AG10803 (cell line): Measurements from ENCODE around the gene CDKN2D.

ENCODE experiments used
- DNase-seq: peaks from one replicate; pipeline ENCODE4 v3.0.0; 2010; ENCODE audit warnings: low read depth
- H3K4me3 ChIP-seq: 2 replicates; pipeline ENCODE4 v1.5.1; 2011; ENCODE audit warnings: mild to moderate bottlenecking, low read length, control low read depth
- TF ChIP-seq, protein P1 (sequence below): conservative IDR thresholded peaks from 2 replicates; pipeline ENCODE4 v1.5.1; 2011; ENCODE audit warnings: mild to moderate bottlenecking, low read length, control low read depth, inconsistent platforms

CDKN2D gene

DNA sequence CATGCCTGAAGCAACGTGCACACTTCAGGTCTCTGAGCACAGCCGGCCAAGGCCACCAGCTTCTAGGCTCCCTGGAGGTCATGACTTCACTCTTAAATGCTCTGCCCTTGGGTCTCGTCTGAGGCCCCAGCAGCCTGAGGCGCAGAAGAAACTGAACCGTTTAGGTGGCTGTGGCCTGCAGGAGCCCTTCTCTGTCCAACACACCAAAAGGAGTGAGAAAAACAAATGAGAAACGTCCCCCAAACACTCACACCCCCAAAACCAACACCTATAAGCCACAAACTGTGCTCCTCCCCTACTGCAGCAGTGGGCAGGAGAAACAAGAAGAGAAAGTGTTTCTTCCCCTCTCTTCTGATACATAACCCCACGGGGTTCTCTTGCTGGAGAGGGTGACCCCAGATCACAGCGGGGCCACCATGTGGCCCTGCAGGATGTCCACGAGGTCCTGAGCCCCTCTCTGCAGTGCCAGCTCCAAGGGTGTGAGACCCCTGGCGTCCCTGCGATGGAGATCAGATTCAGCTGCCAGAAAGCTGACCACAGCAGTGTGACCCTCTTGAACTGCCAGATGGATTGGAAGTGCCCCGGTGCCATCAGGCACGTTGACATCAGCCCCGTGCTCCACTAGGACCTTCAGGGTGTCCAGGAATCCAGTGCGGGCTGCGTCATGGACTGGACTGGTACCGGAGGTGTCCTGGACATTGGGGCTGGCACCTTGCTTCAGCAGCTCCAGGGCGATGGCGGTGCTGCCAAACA lies 1.9 kb downstream of the CDKN2D start:
- TF ChIP-seq, protein P1, sequence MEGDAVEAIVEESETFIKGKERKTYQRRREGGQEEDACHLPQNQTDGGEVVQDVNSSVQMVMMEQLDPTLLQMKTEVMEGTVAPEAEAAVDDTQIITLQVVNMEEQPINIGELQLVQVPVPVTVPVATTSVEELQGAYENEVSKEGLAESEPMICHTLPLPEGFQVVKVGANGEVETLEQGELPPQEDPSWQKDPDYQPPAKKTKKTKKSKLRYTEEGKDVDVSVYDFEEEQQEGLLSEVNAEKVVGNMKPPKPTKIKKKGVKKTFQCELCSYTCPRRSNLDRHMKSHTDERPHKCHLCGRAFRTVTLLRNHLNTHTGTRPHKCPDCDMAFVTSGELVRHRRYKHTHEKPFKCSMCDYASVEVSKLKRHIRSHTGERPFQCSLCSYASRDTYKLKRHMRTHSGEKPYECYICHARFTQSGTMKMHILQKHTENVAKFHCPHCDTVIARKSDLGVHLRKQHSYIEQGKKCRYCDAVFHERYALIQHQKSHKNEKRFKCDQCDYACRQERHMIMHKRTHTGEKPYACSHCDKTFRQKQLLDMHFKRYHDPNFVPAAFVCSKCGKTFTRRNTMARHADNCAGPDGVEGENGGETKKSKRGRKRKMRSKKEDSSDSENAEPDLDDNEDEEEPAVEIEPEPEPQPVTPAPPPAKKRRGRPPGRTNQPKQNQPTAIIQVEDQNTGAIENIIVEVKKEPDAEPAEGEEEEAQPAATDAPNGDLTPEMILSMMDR, result no peak
- DNase-seq, result no peak
- peak overlapping the region; percentile 66 for H3K4me3 ChIP-seq

DNA sequence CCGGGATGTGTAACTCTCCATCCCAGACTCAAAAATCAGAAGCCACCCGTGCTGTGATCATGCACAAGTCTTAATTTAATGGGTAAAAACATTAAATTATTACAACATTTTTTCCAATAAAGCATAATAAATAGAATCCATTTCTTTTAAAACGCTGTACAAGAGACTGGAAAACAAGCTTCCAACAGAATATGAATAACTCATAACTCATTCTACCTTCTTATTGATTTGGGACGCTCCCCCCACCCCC lies 2.4 kb downstream of the CDKN2D start:
- peak overlapping the region; percentile 66 for H3K4me3 ChIP-seq
- no peak for DNase-seq
- TF ChIP-seq, protein P1, result no peak

DNA sequence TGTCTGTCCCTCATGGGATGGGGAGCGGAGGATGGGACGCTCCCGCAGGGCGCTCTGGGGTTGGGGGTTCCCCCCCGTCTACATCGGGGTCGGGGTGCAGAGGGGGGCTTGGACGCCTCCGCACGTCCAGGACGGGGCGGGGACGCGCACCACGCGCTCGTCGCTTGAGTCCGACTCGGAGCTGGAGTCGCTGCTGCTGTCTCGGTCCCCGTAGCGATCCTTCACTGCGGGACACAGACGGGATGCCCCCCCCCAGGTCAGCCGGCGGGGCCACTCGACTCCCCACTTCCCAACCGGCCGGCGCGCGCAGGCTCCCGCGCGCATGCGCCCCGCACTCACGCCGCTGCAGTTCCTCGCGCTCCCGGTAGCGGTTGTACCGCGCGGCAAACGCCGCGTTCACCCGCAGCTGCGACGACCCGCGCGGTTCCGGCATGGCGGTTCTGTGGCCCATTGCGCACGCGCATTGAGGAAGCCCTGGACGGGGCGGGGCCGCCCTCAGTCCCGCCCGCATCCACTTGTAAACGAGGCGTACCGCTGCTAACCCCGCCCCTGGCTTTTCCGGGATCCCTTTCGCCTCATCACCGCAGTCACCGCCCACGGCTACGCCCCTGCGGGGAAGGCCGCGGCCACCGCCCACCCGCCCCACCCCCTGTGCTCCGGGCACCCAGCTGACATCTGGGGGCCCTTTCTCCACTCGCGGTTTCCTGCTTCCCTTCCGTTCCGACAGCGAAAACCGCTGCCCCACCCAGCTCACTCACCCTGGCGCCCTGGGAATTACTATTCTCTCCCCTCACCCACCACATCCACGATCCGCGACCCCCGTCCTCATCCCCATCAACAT lies 3.0 kb downstream of the CDKN2D start, which contains the start of gene KRI1:
Gene KRI1, minus strand, starts transcription at position 444 of the 841 bp plus-strand sequence. Its CDS starts 11 bp downstream, at position 433.
- H3K4me3 ChIP-seq, result peak within 1 kb of the TSS; percentile 91
- DNase-seq, result peak; percentile 98
- TF ChIP-seq, protein P1, result peak; percentile 27; the same call in 1 of the 2 replicates

DNA sequence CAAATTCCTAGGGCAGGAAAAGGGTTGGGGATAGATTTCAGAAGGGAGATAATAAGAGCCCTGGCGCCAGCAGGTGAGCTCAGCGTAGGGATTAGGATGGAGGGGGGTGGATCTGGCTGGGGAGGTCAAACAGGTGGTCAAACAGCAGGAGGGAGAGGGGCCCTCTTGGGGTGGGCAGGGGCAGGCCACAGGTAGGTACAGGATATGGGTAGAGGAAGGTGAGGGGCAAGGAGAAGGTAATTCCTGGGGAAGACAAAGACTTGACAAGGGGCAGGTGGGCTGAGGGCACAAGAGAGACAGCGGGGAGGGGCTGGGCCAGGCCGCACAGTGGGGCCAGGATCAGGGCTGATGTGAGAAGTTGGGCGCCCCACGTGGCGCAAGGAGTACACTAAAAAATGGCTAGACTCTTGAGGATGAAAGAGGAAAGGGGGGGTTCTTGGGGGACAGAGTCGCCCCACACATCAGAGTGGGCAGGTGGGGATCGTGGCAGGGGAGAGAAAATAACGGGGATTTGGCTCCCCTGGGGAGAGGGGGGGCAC lies 3.7 kb downstream of the CDKN2D start:
- H3K4me3 ChIP-seq, result peak overlapping the region; percentile 91
- TF ChIP-seq, protein P1, result peak; percentile 42
- DNase-seq, result peak; percentile 49

DNA sequence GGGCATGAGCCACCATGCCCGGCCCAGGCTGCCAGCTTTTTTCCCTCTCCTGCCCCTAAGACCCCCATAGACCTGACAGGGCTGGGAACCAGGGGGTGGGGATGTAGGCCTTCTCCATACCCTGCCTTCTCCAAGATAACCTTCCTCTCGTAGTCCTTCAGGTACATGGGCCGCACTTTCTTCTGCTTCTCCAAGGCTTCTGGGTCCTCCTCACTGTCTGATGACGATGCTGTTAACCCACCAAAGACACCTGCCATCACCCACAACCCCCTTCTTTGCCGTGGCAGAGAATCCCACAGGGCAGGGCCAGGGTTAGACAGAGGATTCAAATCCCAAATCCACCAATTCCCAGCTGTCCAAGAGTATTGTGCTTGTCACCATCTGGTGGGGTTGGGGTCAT lies 6.2 kb downstream of the CDKN2D start:
- H3K4me3 ChIP-seq, result no peak overlapping the region
- TF ChIP-seq, protein P1, result no peak
- no peak for DNase-seq

DNA sequence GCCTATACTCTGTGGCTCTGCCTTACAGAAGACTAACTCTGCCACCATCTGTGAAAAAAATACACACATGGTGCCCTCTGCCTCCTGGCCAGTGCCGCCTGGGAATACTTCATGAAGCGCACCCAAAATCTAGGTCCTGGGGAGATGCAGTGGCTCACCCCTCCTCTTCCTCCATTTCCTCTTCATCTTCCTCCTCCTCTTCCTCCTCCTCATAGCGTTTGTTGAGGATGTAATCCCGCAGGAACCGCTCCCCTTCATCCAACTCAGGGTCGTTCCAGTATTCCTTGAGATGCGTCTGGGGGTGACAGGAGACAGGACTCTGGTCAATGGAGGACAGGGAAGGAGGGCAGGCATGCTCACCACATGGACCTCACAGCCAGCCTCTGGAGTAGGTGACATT lies 8.6 kb downstream of the CDKN2D start:
- H3K4me3 ChIP-seq, result no peak overlapping the region
- TF ChIP-seq, protein P1, result no peak
- no peak for DNase-seq
